Ovary (tissue), 9 donors: ENCODE data around the gene KRAS. TPM values are rescaled to one million over a fixed set of nuclear protein-coding genes. Genes with fewer than 3 reads are reported as not detected.

Source experiments
- DNase-seq, 5 donors: peaks; one replicate each; pipeline ENCODE4 v3.0.0-alpha.2; 2019 to 2020
- H3K27ac ChIP-seq, 2 donors: fragments of 200-600 bp; one replicate each; pipeline versions ENCODE4 v1.5.1 to v1.8.0; 2019 to 2022
- H3K27me3 ChIP-seq: fragments of 200-600 bp; one replicate; pipeline ENCODE4 v1.8.0; 2022
- H3K36me3 ChIP-seq: fragments of 200-600 bp; sonication (generic); one replicate; pipeline ENCODE4 v1.5.1; 2019
- H3K4me1 ChIP-seq: one replicate; pipeline ENCODE4 v1.8.1; 2013; ENCODE audit warnings: mild to moderate bottlenecking, moderate library complexity; ENCODE audit not compliant: insufficient read depth
- H3K4me3 ChIP-seq: fragments of 200-600 bp; sonication (generic); one replicate; pipeline ENCODE4 v1.5.1; 2017
- H3K9me3 ChIP-seq, 2 donors: fragments of 200-600 bp in 1 of 2; sonication (generic) in 1 of 2; one replicate each; pipeline versions ENCODE4 v1.5.1 to v1.8.1; 2013 to 2019; ENCODE audit warnings: mild to moderate bottlenecking in 1 of 2, moderate library complexity in 1 of 2
- EP300 ChIP-seq: sonication (generic); formaldehyde crosslinking; IDR thresholded peaks from one replicate; pipeline ENCODE4 v1.6.1; 2017; ENCODE audit warnings: antibody characterized with exemption
- POLR2A ChIP-seq: fragments of 450-650 bp; IDR thresholded peaks from one replicate; pipeline ENCODE4 v1.6.1; 2017; ENCODE audit warnings: antibody characterized with exemption, mild to moderate bottlenecking, moderate library complexity
- WGBS, 3 donors: extraction: QIAGEN DNeasy Blood & Tissue Kit in 1 of 3; methylation state at CpG; one replicate each; pipeline versions ENCODE4 v1.1.5 to v1.1.7; 2013 to 2017; 5-methylcytosine and 5-hydroxymethylcytosine counted together
- intact Hi-C, 4 donors: fragments of 100-400 bp; cut with DNase I; formaldehyde crosslinking; loops; one replicate each; pipeline versions ENCODE4 v1.11.0 to v1.15.1; 2022 to 2023
- polyA plus RNA-seq, 2 donors: library from polyadenylated mRNA; stranded (reverse); fragments of 200-250 nt in 1 of 2; fragments of 350-450 nt in 1 of 2; fragmentation: Illumina TruSeq in 1 of 2; extraction: RNeasy Lipid Tissue Mini Kit (QIAGEN cat#74804) in 1 of 2; gene quantifications; one replicate each; pipeline ENCODE4 v1.2.3, GENCODE V29; 2013 to 2014
- total RNA-seq, 7 donors: library from RNA; depleted of rRNA in 2 of 7; stranded (reverse); fragments of >200 nt in 2 of 7; fragmentation: NEBNext Ultra II Directional in 3 of 7; extraction: Animal tissue kit (Norgen Biotek cat#: 25700) in 3 of 7; gene quantifications; one replicate each; pipeline versions ENCODE4 v1.1.0 to v1.2.4, GENCODE V29; 2016 to 2023
- TF ChIP-seq, protein P1 (sequence below), 3 donors: fragments of 450-650 bp in 2 of 3; fragments of 200-600 bp in 1 of 3; IDR thresholded peaks; one replicate each; pipeline versions ENCODE4 v1.5.1 to v1.8.0; 2016 to 2022; ENCODE audit warnings: antibody characterized with exemption in 3 of 3, mild to moderate bottlenecking in 1 of 3
- donor health status: DM: no; HTN: no; CAD: no; lungs with moderate emphysema.
- donor health status: DM: no; HTN: no; CAD: no.
- donor health status: Bipolar disorder and iron deficiency.
- donor health status: DM: yes; HTN: yes; CAD: no.
- donor health status: DM: no; HTN: no; CAD: no.
- donor health status: DM: yes; HTN: yes; CAD: no.

Gene KRAS
- total and polyA plus RNA-seq, 9 donors: 5.6 to 28.2 (median 15.4) TPM

DNA sequence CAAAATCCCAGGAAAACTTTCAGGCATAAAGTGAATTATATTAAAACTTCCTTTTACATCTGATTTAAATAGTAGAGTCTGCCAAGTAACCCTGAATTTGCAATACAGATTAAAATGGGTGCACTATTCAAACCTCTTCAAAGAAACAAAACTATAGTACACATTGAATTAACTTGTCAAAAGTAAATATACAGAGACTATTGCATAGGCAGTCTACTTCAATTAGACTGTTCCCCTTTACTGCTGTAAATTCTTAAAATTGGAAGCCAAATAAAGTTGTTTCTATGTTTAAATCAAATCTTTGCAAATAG lies 7.1 kb downstream of the KRAS start:
- DNase-seq: no peak
- H3K9me3 ChIP-seq: no peaks in the 10 kb centered on the region
- TF ChIP-seq EP300: no peak
- H3K27ac ChIP-seq: no peak overlapping the region
- no peaks in the 10 kb centered on the region for H3K27me3 ChIP-seq
- H3K36me3 ChIP-seq: no peaks in the 10 kb centered on the region
- intact Hi-C loops: no loop called here
- H3K4me3 ChIP-seq: no peak overlapping the region
- H3K4me1 ChIP-seq: no peaks in the 10 kb centered on the region

DNA sequence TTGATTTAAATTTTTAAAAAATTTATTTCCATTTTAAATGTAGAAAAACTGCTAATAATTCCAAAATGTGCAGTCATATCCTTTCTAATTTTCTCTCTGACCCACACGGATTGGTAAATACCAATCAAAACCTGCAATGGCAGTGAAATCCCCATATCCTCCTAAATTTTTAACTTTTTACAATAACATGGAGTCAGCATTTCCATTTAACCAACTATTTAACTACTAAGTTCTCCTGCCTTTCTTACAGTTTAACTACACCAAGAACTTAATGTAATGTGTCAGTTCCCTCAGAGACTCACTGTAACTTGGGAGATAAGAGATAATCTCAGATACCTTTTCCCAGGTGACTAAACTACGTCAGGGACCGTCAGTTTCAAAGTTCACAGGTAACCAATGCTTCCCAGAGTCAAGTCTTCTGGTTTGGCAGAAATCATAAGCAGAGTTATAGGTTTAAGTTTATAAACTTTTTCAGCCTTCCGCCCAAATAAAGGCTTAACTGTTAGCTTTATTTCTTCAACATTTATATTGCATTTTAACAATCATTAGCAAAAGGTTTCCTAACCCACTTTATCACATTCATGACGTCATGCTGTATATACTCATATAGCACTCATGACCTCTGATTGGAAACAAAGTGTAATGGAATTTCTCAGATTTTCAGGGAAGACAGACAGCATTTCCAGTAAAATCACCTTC lies 7.6 kb downstream of the KRAS start:
- intact Hi-C loops: no loop called here
- Histone ChIP-seq H3K27ac (no peak overlapping the region), H3K9me3 (no peaks in the 10 kb centered on the region), H3K4me3 (no peak overlapping the region), H3K4me1 (no peaks in the 10 kb centered on the region), H3K27me3 (no peaks in the 10 kb centered on the region), H3K36me3 (no peaks in the 10 kb centered on the region)
- TF ChIP-seq POLR2A: no peak
- no peak for TF ChIP-seq EP300
- TF ChIP-seq, protein P1, sequence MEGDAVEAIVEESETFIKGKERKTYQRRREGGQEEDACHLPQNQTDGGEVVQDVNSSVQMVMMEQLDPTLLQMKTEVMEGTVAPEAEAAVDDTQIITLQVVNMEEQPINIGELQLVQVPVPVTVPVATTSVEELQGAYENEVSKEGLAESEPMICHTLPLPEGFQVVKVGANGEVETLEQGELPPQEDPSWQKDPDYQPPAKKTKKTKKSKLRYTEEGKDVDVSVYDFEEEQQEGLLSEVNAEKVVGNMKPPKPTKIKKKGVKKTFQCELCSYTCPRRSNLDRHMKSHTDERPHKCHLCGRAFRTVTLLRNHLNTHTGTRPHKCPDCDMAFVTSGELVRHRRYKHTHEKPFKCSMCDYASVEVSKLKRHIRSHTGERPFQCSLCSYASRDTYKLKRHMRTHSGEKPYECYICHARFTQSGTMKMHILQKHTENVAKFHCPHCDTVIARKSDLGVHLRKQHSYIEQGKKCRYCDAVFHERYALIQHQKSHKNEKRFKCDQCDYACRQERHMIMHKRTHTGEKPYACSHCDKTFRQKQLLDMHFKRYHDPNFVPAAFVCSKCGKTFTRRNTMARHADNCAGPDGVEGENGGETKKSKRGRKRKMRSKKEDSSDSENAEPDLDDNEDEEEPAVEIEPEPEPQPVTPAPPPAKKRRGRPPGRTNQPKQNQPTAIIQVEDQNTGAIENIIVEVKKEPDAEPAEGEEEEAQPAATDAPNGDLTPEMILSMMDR (IDR thresholded peaks at IDR 0.05): no peak
- no peak for DNase-seq
- 83% methylated on average over 5 of the region's 5 CpGs for WGBS, 3 donors

DNA sequence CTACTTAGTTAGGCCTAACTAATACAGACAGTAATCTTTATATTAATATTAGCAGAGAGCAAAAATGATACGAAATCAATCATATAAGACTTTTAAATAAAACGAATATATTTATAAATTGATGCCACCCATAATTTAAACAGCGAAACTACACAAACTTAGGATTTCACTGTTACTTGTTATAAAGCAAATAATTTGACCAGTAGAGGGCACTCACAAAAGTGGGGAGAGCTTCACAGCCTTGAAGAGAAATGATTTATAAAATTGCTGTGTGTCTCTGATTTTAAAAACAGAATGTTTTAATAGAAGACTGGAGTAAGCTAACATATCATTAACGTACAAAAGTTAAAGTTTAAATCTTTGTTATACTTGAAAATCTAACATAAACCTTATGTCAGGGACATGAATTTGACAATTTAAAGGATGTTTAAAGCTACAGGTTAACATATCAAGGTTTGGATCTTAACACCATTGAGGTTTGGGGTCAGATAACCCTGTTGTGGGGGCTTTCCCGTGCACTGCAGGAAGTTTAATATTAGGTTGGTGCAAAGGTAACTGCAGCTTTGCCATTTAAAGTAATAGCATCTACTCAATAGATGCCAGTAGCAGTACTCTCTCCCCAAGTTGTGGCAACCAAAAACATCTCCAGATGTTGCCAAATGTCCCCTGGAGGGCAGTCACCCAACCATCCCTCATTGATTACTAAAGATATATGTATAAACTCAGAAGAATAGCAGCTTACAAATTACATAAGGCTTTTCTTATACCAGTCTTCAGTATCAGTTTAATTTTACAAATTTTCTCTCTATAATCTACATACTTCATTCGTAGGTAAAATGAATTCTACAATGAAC lies 9.3 kb downstream of the KRAS start:
- WGBS, 3 donors: 35 to 43% (median 35%) methylated on average over 6 of the region's 6 CpGs
- Histone ChIP-seq H3K27ac (no peak overlapping the region), H3K36me3 (no peaks in the 10 kb centered on the region), H3K27me3 (no peaks in the 10 kb centered on the region), H3K9me3 (no peaks in the 10 kb centered on the region), H3K4me3 (no peak overlapping the region), H3K4me1 (no peaks in the 10 kb centered on the region)
- no peak for TF ChIP-seq POLR2A
- TF ChIP-seq, protein P1 (IDR thresholded peaks at IDR 0.05): peak; percentile 21 to 53 (median 30)
- intact Hi-C loops: no loop called here
- no peak for DNase-seq

DNA sequence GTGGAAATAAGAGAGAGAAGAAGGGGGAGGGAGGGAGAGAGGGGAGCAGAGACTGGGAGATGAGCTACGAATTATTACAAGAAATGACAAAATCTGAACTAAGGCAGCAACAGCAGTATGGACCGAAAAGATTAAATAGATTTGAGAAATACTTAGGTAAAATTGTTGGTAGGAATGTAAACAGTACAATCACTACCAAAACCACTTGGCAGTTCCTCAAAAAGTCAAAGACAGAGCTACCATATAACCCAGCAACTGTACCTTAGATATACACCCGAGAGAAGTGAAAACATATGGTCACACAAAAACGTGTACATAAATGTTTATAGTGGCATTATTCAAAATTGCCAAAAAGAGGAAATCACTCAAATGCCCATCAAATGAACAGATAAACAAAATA lies 14.1 kb downstream of the KRAS start:
- DNase-seq: no peak
- Histone ChIP-seq H3K36me3 (no peaks in the 10 kb centered on the region), H3K27ac (no peak overlapping the region)

More for the DNA sequence above, 14.1 kb downstream of the KRAS start:
- TF ChIP-seq EP300 (no peak), POLR2A (no peak)
- TF ChIP-seq, protein P1 (IDR thresholded peaks at IDR 0.05): no peak
- intact Hi-C loops: no loop called here
- Histone ChIP-seq H3K4me1 (no peaks in the 10 kb centered on the region), H3K27me3 (no peaks in the 10 kb centered on the region), H3K9me3 (no peaks in the 10 kb centered on the region), H3K4me3 (no peak overlapping the region)
- 84 to 87% (median 84%) methylated on average over 4 of the region's 4 CpGs for WGBS, 3 donors
